Inflammatory macrophage (primary cell): ENCODE data around the gene POLD4.
A peak's percentile ranks its signal among the peaks of the same experiment; 100 is the strongest.

Experiments
- DNase-seq, 2 donors: peaks; one replicate each; pipeline ENCODE4 v3.0.0-alpha.2; 2020 to 2022

Gene POLD4

GRCh38 chr11:67314218-67314617 lies 39.1 kb downstream of the POLD4 start:
- DNase-seq: no peak

GRCh38 chr11:67313125-67313890 lies 40.0 kb downstream of the POLD4 start:
- no peak for DNase-seq

- DNase-seq: peak; percentile 36 to 52
Measured at GRCh38 chr11:67312187-67313021, 40.9 kb downstream of the POLD4 start.

GRCh38 chr11:67311556-67312082 lies 41.7 kb downstream of the POLD4 start:
- DNase-seq: no peak

GRCh38 chr11:67311051-67311555 lies 42.2 kb downstream of the POLD4 start:
- DNase-seq: no peak

GRCh38 chr11:67310246-67311050 lies 42.9 kb downstream of the POLD4 start:
- no peak for DNase-seq

GRCh38 chr11:67309661-67310061 lies 43.7 kb downstream of the POLD4 start:
- DNase-seq: no peak

GRCh38 chr11:67309166-67309565 lies 44.2 kb downstream of the POLD4 start:
- no peak for DNase-seq

- DNase-seq: no peak
Measured at GRCh38 chr11:67308031-67308866, 45.1 kb downstream of the POLD4 start.

- no peak for DNase-seq
Measured at GRCh38 chr11:67307545-67308001, 45.8 kb downstream of the POLD4 start.

- no peak for DNase-seq
Measured at GRCh38 chr11:67306769-67307544, 46.4 kb downstream of the POLD4 start.

- no peak for DNase-seq
Measured at GRCh38 chr11:67304511-67305113, 48.7 kb downstream of the POLD4 start.

GRCh38 chr11:67303835-67304411 lies 49.4 kb downstream of the POLD4 start:
- no peak for DNase-seq

GRCh38 chr11:67303132-67303834 lies 50.1 kb downstream of the POLD4 start, which contains the start of gene SSH3:
SSH3 (plus strand) TSS chr11:67303530; CDS start chr11:67303626, 96 bp downstream.
- DNase-seq: peak; percentile 44 to 73

- peak; percentile 51 to 66 for DNase-seq
Measured at GRCh38 chr11:67302571-67303131, 50.7 kb downstream of the POLD4 start.

GRCh38 chr11:67301951-67302516 lies 51.3 kb downstream of the POLD4 start:
- peak; percentile 50 to 59 for DNase-seq

- DNase-seq: no peak
Measured at GRCh38 chr11:67301313-67301921, 51.9 kb downstream of the POLD4 start.
